GM19467 (cell line): Measurements from ENCODE around the gene SDCBP2.

Source experiments
- ATAC-seq: cut with Tn5 transposase; IDR thresholded peaks from one replicate; pipeline ENCODE4 v1.9.1; 2021; ENCODE audit warnings: mild to moderate bottlenecking, moderate library complexity; ENCODE audit not compliant: unreplicated experiment

The SDCBP2 gene, protein sequence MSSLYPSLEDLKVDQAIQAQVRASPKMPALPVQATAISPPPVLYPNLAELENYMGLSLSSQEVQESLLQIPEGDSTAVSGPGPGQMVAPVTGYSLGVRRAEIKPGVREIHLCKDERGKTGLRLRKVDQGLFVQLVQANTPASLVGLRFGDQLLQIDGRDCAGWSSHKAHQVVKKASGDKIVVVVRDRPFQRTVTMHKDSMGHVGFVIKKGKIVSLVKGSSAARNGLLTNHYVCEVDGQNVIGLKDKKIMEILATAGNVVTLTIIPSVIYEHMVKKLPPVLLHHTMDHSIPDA

DNA sequence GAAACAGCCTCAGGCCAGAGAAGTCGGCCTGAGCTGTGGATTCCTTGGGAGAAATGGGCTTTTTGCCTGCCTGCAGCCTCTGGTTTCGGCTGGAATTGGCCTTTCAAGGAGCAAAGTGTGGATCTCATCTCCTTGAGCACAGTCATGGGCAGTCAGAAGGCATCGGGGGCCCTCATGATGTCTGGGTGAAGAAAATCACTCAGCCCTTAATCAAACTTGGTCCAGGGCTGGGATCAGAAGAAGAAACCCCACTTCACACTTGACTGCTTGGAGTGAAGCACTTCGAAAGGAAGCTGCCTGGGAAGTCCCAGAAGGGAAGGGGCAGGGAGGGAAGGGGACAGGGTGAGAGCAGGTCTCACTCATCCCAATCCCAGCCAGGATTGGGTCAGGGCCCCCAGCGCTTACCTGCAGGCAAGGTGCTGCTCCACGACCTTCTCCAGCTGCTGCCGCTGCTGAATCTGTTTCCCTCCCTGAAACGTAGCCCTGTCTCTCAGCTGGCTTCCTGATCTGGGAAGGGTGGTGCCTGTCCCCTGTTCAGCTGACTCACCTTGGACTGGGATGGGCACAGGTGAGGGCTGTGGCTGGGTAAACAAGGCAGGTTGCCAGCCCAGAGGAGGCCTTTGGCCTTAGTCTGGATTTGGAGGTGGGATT is at the start of gene SDCBP2:
Gene SDCBP2 (minus strand): TSS at position 460 of the 651 bp plus-strand sequence. CDS start 8,723 bp downstream, outside the sequence.
- ATAC-seq: no peak

DNA sequence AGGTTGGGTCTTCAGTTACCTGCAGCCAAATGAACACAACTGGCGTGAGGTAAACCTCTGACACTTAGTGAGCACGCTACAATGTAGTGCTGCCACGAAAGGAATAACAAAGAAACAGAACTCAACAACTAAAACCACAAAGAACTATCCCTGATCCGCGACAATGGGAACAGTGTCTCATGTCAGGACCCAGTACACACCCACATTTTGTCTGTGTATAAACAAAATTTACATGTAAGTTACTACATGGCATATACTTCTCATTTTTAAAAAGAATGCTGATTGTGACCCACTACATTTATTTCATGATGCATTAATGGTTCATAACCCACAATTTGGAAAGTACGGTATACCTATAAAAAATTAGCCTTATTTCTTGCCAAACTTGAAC is 49.8 kb upstream of the SDCBP2 start:
- ATAC-seq: no peak

DNA sequence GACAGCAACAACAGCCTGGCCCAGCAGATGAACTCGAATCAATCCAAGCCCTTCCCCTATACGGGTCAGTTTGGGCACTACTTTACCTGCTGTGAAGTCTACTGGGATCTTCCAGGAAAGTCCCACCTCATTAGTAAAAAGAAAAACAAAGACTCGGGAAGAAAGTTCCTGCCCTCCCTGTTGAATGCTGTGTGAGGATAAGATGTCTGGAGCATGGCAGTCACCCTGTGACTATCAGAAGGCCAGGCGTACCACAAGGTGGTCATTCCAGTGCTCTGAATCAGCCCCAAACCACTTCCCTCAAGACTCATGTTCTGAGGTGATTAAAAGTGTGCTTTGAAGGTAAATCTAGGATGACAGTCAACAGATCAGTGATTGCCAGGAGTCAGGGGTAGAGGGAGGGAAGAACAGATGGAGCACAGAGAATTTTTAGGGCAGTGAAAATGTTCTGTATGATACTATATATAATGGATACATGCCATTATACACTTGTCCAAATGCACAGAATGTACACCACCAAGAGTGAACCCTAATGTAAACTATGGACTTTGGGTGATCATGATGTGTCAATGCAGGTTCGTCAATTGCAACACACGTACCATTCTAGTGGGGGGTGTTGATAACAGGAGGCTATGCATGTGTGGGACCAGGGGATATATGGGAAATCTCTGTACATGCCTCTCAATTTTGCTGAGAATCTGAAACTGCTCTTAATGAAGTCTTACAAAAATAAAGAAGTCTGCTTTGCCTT is 49.2 kb upstream of the SDCBP2 start:
- ATAC-seq: no peak

DNA sequence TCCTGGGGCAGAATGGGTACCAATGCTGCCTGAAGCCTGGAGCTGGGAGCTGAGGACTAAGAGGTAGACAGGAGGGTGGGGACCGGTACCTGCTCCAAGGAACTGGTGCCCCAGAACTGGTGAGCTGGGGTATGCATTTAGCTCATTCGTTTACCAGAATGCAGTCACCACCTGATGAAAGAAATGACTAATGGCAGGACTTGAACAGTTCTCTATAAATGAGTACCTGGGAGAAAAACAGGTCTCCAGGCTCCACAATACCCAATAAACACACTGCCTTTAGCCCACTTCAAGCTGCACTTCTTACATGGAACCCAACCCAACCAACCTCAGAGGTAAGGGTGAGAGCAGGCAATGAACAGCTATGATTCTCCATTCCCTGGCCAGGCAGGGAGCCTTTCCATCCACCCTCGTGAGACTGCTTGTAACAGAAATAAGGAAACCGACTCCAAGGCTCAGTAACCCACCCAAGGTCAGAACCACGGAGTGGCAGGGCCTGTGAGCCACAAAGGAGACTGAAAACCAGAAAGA is 48.5 kb upstream of the SDCBP2 start:
- ATAC-seq: no peak

DNA sequence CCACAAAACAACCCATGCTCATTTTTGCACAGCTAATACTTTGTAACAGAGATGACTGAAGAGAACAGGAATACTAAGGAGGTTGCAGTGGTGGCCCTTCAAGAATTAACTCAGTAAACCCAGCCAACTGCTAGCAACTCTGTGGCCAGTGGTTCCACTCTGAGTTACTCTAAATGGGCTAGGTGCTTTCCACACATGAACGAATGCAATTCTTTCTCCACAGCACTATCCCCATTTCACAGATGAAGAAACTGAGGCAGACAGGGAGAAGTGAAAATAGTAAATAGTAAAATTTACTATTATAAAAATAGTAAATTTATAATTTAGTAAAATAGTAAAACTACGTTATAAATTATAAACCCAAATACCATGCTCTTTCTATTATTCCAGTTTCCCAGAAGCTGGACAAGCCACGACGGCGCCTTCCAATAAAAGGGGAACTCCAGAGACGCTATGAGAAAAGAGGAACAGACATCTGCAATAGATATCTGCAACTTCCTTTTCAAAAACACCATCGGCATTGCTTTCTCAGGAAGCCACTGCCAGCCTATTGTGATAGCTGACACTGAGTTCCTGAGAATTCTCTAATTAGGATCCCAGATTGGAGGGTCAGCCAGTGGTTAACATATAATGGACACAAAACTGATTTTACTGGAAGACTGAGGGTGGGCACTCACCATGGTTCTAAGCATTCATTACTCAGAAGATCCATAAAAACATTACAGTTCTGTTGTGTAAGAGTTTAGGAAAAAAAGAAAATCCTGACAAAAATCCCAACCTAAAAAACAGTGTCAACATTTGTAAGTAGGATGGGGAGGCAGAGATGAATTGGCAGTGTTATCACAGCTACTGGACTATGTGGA is 47.7 kb upstream of the SDCBP2 start:
- no peak for ATAC-seq

DNA sequence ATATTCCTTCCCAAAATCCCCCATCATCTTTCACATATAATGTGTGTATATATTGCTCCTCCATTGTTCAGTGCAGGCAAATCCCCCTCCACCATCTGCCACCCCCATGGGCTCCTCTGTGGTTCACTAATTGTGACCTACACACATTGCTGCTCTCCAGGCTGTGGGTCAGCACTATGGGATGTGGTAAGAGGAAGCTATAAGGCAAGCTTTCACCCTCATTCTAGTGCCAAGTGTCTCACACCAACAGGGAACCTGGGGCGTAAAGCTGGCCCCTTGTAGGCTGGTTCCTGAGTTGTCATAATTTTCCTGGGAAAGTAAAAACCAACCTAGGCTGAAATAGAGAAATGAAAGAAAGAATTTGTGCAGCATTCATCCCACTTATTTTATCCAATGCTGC is 47.1 kb upstream of the SDCBP2 start:
- no peak for ATAC-seq

DNA sequence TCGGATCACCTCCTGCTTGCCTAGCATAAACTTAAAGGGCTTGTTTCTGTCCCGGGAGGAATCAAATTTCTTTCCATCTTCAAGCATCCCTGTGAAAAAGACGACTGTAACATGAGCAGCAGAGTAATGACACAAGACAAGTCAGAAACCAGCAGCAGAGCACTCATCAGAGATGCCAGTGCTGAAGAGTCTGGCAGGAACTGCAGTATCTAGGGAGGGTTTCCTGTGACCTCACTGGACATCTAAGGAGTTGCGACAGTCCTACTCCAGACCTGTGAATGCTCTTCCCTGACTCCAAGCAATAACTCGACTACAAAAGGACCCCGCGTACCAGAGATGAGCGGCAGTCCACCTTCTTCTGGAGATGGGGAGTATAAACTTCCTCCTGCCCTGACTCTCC is 46.6 kb upstream of the SDCBP2 start:
- no peak for ATAC-seq

DNA sequence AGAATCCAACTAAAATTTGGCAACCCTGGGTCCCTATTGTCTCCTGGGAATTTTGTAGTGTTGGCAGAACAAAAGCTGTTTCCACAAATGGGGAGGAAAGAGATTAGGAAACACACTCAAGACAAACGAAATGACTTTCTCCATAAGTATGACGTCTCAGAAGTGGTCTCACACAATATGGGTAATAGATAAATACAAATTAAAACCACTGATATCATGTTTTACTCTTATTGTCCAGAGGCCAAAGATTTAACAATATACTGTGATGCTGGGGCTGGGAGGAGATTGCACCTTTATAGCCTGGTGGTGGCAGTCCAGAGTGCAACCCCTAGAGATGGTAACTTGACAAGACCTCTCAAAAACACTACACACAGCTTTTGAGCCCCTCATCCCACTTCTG is 45.3 kb upstream of the SDCBP2 start:
- ATAC-seq: no peak

DNA sequence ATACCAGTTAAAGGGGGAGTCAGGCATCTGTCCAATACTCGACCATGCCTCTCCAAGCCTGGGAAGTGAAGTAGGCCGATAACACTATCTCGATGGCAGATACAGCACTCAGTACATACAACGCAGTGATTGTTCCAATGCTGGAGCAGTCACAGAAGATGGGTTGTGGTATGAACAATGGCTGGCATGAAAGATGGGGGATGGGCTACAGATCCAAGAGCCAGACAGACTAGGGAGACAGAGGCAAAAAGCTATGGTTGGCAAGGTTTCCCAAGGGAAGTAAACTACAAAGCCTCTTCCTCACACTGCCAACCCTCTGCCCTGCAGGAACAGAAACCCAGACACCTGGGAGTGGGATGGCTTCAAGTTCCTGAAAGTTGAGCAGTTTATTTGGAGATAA is 44.7 kb upstream of the SDCBP2 start:
- no peak for ATAC-seq

DNA sequence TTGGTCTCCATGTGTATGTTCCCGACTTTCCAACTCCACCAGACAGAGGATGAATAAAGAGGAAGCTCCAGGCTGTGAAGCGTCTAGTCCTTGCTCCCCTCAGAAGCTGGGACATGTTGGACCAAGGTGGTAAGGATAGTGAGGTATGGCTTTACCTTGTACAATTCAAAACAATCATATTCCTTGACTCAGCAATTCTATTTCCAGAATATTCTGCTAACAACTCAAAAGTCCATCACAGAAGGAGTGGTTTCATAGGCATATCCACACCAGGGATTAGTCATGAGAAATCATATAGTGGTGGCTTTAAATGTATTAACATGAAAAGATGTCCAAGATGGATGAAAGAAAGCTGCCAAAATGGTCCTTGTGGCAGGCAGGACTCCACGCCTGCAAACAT is 44.1 kb upstream of the SDCBP2 start:
- ATAC-seq: no peak

DNA sequence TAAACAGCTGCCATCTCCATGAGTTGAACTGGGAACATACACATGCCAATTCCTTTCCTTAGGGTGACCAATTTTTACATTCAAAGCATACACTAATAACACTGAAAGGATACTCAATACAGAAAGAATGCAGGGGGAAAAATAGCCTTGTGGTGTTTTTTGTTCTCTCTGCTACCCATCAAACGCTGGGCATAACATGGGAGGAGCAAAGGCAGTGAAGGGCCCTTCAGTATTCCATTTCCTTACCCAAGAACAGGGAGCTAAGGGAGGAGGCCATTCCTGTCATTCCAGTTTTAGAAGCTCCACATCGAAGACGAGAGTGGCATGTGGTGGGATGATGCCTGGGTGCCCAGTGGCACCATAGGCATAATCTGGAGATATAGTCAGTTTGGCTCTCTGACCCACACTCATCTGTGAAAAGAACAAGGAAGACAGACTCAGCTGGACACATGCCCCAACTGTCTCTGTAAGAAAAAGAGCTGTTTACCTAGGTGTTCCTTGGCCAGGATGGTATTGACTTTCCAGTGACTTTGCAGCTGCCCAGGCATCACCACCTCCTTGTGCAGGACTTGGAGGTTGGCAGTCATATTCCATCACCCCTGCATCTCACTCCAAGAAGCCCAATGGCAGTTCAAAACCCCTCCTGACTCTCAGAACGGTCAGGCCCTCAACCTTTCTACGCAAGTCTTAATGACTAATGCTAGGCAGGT is 43.0 kb upstream of the SDCBP2 start:
- no peak for ATAC-seq

DNA sequence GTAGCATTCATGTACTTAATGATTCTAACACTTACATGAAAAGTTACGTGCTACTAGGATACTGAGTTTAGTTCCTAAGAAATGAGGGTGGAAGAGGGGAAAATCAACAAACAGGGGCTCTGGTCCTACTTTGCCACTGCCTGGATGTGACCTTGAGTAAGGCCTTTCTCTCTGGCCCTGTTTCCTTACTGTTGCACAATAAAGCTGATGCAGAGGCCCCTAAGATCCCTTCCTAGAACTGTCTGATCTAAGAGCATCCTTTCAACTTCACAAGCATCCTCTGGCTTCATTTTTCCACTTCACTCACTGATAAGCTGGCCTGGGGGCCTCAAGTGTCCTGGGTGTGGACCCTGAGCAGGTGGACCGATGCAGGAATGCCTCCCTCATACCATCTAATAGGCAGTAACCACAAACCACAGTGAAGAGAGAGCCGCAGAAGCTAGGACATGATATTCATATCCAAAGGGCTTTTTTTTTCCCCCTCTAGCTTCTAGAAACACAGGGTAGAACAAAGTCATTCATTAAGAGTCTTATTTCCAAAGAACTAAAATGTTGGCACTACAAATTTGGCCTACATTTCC is 42.4 kb upstream of the SDCBP2 start:
- ATAC-seq: no peak

DNA sequence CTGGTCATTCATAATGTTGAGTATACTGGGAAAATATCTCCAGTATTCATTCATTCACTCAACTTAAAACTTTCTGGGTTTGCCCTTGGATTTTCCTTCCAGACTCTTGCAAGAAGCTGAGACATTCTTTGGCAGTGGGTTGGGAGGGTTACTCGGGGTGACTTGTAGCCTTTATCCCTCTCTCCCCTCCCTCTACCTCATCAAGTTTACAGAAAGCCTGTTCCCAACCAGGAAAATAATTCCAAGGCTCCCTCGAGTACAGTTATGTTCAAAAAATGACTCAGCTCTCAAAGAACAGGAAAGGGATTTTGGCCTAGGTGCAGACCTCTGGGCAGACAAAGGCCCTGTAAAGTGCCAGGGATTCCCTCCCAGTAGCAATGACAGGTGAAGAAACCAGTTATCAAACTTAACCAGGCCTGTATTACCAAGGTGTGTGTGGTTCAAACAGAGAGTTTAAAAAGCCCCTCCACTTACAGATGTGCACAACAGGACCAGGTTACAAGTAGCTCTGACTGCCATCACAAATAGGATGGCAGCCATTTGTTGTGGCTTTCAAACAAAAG is 41.7 kb upstream of the SDCBP2 start:
- ATAC-seq: no peak

DNA sequence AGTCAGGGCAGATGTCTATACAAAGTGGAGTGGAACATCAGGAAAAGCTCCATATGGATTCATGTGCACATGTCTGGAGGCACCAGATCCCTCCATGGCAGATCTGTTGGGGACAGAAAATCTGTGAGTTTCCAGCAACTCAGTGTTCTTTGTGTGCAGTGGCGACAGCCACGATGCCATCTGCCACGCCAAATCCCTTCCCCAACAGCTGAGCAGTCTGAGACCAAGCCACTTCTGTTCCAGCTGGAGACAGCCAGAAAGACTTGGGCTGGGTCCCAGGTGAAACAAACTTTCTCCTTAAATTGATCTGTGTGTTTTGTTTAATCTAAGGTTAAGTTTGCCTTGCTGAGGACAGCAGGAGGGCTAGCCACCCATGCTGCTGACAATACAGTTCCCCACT is 41.0 kb upstream of the SDCBP2 start:
- no peak for ATAC-seq

DNA sequence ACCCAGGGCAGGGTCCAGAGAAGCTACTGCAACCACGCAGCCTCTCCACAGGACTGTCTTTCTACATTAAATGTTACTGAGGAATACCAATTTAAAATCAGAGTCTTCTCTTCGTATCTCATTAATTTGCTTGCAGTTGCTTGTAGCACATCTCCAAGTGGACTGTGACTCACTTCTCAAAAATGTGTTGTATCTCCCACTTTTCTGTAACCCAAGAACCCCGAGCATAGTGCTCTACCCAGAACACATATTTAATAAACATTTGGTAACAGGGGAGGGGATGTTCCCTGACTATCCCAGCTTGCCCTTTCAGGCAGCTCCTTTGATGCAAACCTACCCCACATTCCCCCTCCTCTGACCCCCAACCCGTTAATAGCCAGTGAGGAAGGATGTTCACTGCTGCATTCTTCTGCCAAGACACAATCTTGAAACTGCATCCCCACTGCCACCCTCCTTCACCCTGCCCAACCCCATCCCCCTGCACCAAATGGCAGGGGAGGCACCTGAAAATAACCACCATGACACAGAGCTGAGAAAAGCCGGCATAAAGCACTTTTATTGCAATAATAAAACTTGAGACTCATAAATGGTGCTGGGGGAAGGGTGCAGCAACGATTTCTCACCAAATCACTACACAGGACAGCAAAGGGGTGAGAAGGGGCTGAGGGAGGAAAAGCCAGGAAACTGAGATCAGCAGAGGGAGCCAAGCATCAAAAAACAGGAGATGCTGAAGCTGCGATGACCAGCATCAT is 39.7 kb upstream of the SDCBP2 start:
- no peak for ATAC-seq

DNA sequence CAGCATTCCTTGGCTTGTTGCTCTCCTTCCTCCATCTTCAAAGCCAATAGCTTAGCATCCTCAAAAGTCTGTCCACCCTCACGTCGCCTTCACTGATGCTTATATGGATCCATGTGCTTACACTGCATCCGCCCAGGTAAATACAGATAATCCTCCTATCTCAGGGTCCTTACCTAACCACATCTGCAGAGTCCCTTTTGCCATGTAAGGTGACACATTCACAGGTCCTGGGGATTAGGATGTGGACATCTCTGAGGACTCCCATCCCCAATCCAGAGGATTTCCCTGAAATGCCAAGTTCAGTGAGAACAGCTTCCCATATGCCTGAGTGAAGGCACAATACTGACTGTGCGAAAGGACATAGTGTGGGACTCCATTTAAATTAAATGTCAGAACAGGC is 38.5 kb upstream of the SDCBP2 start:
- ATAC-seq: no peak

DNA sequence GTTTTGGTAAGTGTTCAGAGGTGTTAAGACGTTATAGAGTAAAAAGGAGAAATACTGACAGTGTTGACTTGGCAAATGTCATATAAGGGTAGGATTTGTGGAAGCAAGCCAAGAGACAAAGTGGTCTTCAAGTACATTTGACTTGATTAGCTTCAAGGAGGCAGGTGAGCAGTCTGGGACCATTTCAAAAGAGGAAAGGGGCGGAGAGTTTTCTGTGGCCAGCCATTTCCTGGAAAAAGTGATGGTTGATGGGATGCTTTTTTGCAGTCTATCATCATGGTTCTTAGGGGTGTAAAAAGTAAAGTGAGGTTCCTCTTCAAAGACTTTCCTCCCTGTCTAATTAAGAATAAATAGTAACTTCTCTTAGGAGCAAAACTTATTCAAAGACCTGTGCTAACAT is 35.2 kb upstream of the SDCBP2 start:
- ATAC-seq: no peak

DNA sequence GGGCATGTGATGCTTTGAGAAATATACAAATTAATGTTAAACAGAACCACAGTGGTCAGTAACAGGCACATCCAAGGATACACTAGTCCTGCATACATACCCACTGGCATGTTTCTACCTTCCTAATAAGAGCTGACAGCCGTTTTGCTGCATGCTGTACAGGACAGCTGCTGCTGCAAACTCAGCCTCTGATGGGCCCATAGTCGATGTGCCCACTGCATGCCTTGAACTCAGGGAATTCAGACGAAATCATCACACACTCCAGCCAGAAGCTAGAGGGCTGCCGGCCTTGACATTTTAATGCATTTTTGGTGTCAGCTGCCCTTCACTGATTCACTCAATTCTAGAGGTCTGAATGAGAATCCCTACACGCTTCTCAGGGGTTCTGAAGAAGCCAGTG is 34.6 kb upstream of the SDCBP2 start:
- ATAC-seq: no peak

DNA sequence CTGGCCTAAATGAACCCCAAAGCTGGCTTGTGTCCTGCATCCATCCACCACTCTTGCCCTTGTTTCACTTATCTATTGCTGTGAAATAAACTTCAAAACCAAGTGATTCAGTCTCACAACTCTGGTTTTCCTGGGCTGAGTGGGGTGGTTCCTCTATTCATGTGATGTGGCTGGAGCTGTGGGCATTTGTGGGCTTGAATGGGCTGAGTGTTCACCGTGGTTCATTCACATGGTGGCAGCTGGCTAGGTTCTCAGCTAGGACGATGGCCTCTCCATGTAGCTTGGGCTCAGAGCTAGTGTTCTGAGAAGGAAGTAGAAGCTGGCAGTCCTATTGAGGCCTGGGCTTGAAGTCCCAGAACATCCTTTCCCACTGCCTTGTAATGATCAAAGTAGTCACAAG is 33.5 kb upstream of the SDCBP2 start:
- no peak for ATAC-seq
